IMR-90 (cell line): Measurements from ENCODE around the gene SASS6. TPM values are rescaled to one million over a fixed set of nuclear protein-coding genes. Genes with fewer than 3 reads are reported as not detected.

Source experiments
- ATAC-seq: fragments of 200-7000 bp; cut with Tn5 transposase; 2 replicates; pipeline ENCODE4 v1.9.1; 2020; ENCODE audit warnings: low read depth, mild to moderate bottlenecking, moderate library complexity
- BruUV-seq: library from RNA; stranded (reverse); fragments of 400-500 nt; replicated peaks from 2 replicates; lab custom pipeline; 2021; lab: Mats Ljungman, UMichigan
- CTCF ChIA-PET: fragments of 300-600 bp; formaldehyde crosslinking; extraction: SDS; loops from one replicate; lab custom pipeline; 2021; ENCODE audit warnings: antibody characterized with exemption; lab: Yijun Ruan, JAX
- POLR2A ChIA-PET: fragments of 300-600 bp; sonication (Branson Sonifier 250); formaldehyde crosslinking; loops from one replicate; lab custom pipeline; 2022; ENCODE audit warnings: antibody characterized with exemption; ENCODE audit not compliant: unreplicated experiment; lab: Charles Lee
- DNase-seq: peaks from one replicate; pipeline ENCODE4 v3.0.0; 2013
- H2AFZ ChIP-seq: replicated peaks from 2 replicates; pipeline ENCODE3; 2013; ENCODE audit warnings: low read length, mild to moderate bottlenecking; ENCODE audit not compliant: poor library complexity
- H2AK5ac ChIP-seq: 2 replicates; pipeline ENCODE4 v1.6.1; 2013; ENCODE audit warnings: low read depth, low read length, inconsistent platforms
- H2AK9ac ChIP-seq: replicated peaks from 2 replicates; pipeline ENCODE3; 2013; ENCODE audit warnings: mild to moderate bottlenecking, low read depth, low read length, moderate library complexity; ENCODE audit not compliant: poor library complexity
- H2BK120ac ChIP-seq: 2 replicates; pipeline ENCODE4 v1.6.1; 2013; ENCODE audit warnings: low read depth, low read length, inconsistent platforms
- H2BK15ac ChIP-seq: 3 replicates; pipeline ENCODE4 v1.6.1; 2013; ENCODE audit warnings: low read depth, low read length, inconsistent platforms
- H2BK20ac ChIP-seq: 2 replicates; pipeline ENCODE4 v1.6.1; 2013; ENCODE audit warnings: low read depth, mild to moderate bottlenecking, inconsistent platforms, low read length, moderate library complexity
- H2BK5ac ChIP-seq: 2 replicates; pipeline ENCODE4 v1.6.1; 2013; ENCODE audit warnings: mild to moderate bottlenecking, low read depth, low read length, inconsistent platforms; ENCODE audit not compliant: poor library complexity, severe bottlenecking
- H3K14ac ChIP-seq: replicated peaks from 2 replicates; pipeline ENCODE4 v1.6.1; 2013; ENCODE audit warnings: low read depth, low read length, inconsistent platforms
- H3K18ac ChIP-seq: 2 replicates; pipeline ENCODE4 v1.6.1; 2013; ENCODE audit warnings: low read depth, low read length, control low read depth
- H3K23ac ChIP-seq: 2 replicates; pipeline ENCODE4 v1.6.1; 2013; ENCODE audit warnings: low read depth, low read length, inconsistent platforms
- H3K27ac ChIP-seq: 2 replicates; pipeline ENCODE4 v1.5.1; 2013; ENCODE audit warnings: mild to moderate bottlenecking, control low read depth, low read length; ENCODE audit not compliant: insufficient read depth
- H3K27me3 ChIP-seq: 2 replicates; pipeline ENCODE4 v1.6.1; 2013; ENCODE audit warnings: low read length; ENCODE audit not compliant: control insufficient read depth, insufficient read depth
- H3K36me3 ChIP-seq: 2 replicates; pipeline ENCODE4 v1.6.1; 2013; ENCODE audit warnings: low read length, mixed read lengths; ENCODE audit not compliant: control insufficient read depth, insufficient read depth
- H3K4ac ChIP-seq: 2 replicates; pipeline ENCODE4 v1.6.1; 2013; ENCODE audit warnings: low read depth, low read length, inconsistent platforms
- H3K4me1 ChIP-seq: 2 replicates; pipeline ENCODE4 v1.6.1; 2013; ENCODE audit warnings: low read length, mixed read lengths; ENCODE audit not compliant: control insufficient read depth, insufficient read depth
- H3K4me2 ChIP-seq: 2 replicates; pipeline ENCODE4 v1.6.1; 2013; ENCODE audit warnings: low read depth, mild to moderate bottlenecking, control low read depth, low read length, moderate library complexity
- H3K4me3 ChIP-seq: 2 replicates; pipeline ENCODE4 v1.5.1; 2013; ENCODE audit warnings: low read depth, mild to moderate bottlenecking, control low read depth, low read length, moderate library complexity; ENCODE audit not compliant: insufficient read depth
- H3K56ac ChIP-seq: 2 replicates; pipeline ENCODE4 v1.6.1; 2013; ENCODE audit warnings: low read length, inconsistent platforms; ENCODE audit not compliant: insufficient read depth; ENCODE audit errors: extremely low read depth
- H3K79me1 ChIP-seq, 2 experiments: 2 replicates each; pipeline ENCODE4 v1.6.1; 2013; ENCODE audit warnings: low read length in 2 of 2, inconsistent platforms in 1 of 2, low read depth in 1 of 2
- H3K9ac ChIP-seq: 2 replicates; pipeline ENCODE4 v1.6.1; 2013; ENCODE audit warnings: low read depth, low read length, control low read depth
- H3K9me1 ChIP-seq: 2 replicates; pipeline ENCODE4 v1.6.1; 2013; ENCODE audit warnings: low read length, inconsistent platforms; ENCODE audit not compliant: insufficient read depth
- H3K9me3 ChIP-seq: 2 replicates; pipeline ENCODE4 v1.6.1; 2013; ENCODE audit warnings: low read length; ENCODE audit not compliant: control insufficient read depth, insufficient read depth
- H4K20me1 ChIP-seq: 2 replicates; pipeline ENCODE4 v1.6.1; 2013; ENCODE audit warnings: low read length, inconsistent platforms; ENCODE audit not compliant: insufficient read depth
- H4K5ac ChIP-seq: 2 replicates; pipeline ENCODE4 v1.6.1; 2013; ENCODE audit warnings: mild to moderate bottlenecking, low read depth, low read length, control low read depth
- H4K8ac ChIP-seq, 2 experiments: 2 replicates each; pipeline ENCODE4 v1.6.1; 2013; ENCODE audit warnings: low read depth in 2 of 2, low read length in 2 of 2, control low read depth in 1 of 2, inconsistent platforms in 1 of 2
- H4K91ac ChIP-seq: 2 replicates; pipeline ENCODE4 v1.6.1; 2013; ENCODE audit warnings: low read depth, low read length, inconsistent platforms; ENCODE audit not compliant: insufficient read depth
- MAFK ChIP-seq: IDR thresholded peaks from 2 replicates; pipeline ENCODE4 v1.6.1; 2012; ENCODE audit warnings: low read depth, low read length, improper control_type of control experiment
- RFX5 ChIP-seq: IDR thresholded peaks from 2 replicates; pipeline ENCODE4 v1.8.0; 2012; ENCODE audit warnings: low read depth, mild to moderate bottlenecking, low read length, moderate library complexity
- SMC3 ChIP-seq: fragments of 150-350 bp; IDR thresholded peaks from 2 replicates; pipeline ENCODE4 v1.6.1; 2016; ENCODE audit warnings: low read depth, mild to moderate bottlenecking, antibody characterized with exemption, low read length, moderate library complexity
- WGBS, 2 experiments: methylation state at CpG; one replicate each; pipeline versions ENCODE4 v1.1.5 to v1.1.7; 2013; ENCODE audit warnings: missing lambda C conversion rate in 2 of 2; ENCODE audit not compliant: insufficient read length in 1 of 2; ENCODE audit errors: extremely low coverage in 2 of 2; 5-methylcytosine and 5-hydroxymethylcytosine counted together
- dilution Hi-C: fragments of 300-500 bp; cut with HindIII; formaldehyde crosslinking; loops from one replicate; pipeline ENCODE4 v1.14.3; 2018; ENCODE audit warnings: low sequenced_read_pairs; ENCODE audit not compliant: unreplicated experiment
- in situ Hi-C: fragments of 300-500 bp; cut with MboI; formaldehyde crosslinking; loops from 3 replicates; pipeline ENCODE4 v1.14.3; 2019; ENCODE audit warnings: low sequenced_read_pairs, inconsistent platforms, mixed read lengths
- intact Hi-C: fragments of 100-400 bp; cut with micrococcal nuclease; formaldehyde crosslinking; loops from 2 replicates; pipeline ENCODE4 v1.10.0; 2022
- polyA plus RNA-seq, 3 experiments: library from polyadenylated mRNA; depleted of rRNA; stranded (reverse); fragments of >200 nt; gene quantifications; 2 replicates each; pipeline ENCODE4 v1.2.3, GENCODE V29; 2012; ENCODE audit warnings: low replicate concordance in 1 of 3
- total RNA-seq: library from RNA; depleted of rRNA; stranded (reverse); fragments of >200 nt; gene quantifications from 2 replicates; pipeline ENCODE4 v1.2.3, GENCODE V29; 2012
- TF ChIP-seq, protein P1 (sequence below): fragments of 150-350 bp; IDR thresholded peaks from 2 replicates; pipeline ENCODE4 v1.6.1; 2016; ENCODE audit warnings: low read depth, mild to moderate bottlenecking, low read length, moderate library complexity, borderline replicate concordance

The SASS6 gene
- total and polyA plus RNA-seq, 2 of the 4 experiments (the other 2 are of a cell fraction) = 1.1 to 2.7 TPM

DNA sequence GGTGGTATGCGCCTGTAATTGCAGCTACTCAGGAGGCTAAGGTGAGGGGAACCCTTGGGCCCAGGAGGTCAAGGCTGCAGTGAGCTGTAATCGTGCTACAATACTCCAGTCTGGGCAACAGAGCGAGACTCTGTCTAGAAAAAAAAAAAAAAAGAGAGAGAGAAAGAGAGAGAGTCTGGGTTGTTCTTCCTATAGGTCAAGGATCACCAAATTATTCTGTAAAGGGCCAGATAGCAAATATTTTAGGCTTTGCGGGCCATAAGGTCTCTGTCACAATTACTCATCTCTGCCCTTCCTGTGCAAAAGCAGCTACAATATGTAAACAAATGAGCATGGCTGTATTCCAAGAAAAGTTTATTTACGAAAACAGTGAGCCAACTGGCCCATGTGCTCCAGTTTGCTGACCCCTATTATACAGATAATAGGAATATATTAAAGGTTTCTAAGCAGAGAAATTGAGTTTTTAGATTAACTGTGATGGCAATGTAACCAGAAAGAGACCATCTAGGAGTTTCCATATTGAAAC, 2.1 kb downstream of the SASS6 start:
- no peak overlapping the region; the same call in 1 of the 2 replicates for H3K4me2 ChIP-seq
- in situ Hi-C loops = loop anchor here (10.0 kb wide), 1 partner anchor 326 kb away; no protein-coding TSS in a partner anchor
- intact Hi-C loops = no loop called here

More for the DNA sequence above, 2.1 kb downstream of the SASS6 start:
- Histone ChIP-seq H3K23ac (no peak overlapping the region), H4K8ac (no peak overlapping the region), H3K27me3 (no peaks in the 10 kb centered on the region), H3K9me1 (peaks cover 2% of the 10 kb centered on the region; the same call in 1 of the 2 replicates), H3K4me1 (peaks cover 1% of the 10 kb centered on the region; the same call in 1 of the 2 replicates), H4K20me1 (no peaks in the 10 kb centered on the region), H3K14ac (no peak overlapping the region), H3K79me1 (peaks cover 37 to 58% of the 10 kb centered on the region in 2 experiments), H3K4me3 (no peak overlapping the region), H2BK20ac (no peak overlapping the region), H3K9ac (no peak overlapping the region), H2AK5ac (no peak overlapping the region), H3K27ac (no peak overlapping the region), H3K56ac (no peak overlapping the region), H3K36me3 (no peaks in the 10 kb centered on the region), H4K91ac (no peak overlapping the region), H4K5ac (no peak overlapping the region), H2BK120ac (no peak overlapping the region), H2AK9ac (no peak overlapping the region), H2BK15ac (no peak overlapping the region), H3K9me3 (no peaks in the 10 kb centered on the region), H3K4ac (no peak overlapping the region), H2AFZ (no peak overlapping the region), H3K18ac (no peak overlapping the region), H2BK5ac (no peak overlapping the region)
- DNase-seq (peak; percentile 25), ATAC-seq (no peak)
- WGBS, 2 experiments = 100% methylated on average over 1 of the region's 5 CpGs; no CpG with 5 or more reads in 1 of the 2 experiments
- ChIA-PET CTCF (no interaction called here), POLR2A (no interaction called here)
- no TSS peak for BruUV-seq
- TF ChIP-seq RFX5 = no peak
- TF ChIP-seq MAFK = no peak
- no peak for TF ChIP-seq SMC3
- TF ChIP-seq, protein P1, sequence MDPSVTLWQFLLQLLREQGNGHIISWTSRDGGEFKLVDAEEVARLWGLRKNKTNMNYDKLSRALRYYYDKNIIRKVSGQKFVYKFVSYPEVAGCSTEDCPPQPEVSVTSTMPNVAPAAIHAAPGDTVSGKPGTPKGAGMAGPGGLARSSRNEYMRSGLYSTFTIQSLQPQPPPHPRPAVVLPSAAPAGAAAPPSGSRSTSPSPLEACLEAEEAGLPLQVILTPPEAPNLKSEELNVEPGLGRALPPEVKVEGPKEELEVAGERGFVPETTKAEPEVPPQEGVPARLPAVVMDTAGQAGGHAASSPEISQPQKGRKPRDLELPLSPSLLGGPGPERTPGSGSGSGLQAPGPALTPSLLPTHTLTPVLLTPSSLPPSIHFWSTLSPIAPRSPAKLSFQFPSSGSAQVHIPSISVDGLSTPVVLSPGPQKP = no peak
- dilution Hi-C loops = no loop called here
